K562 (cell line): ENCODE measurements around the gene NEDD8. TPM values are rescaled to one million over a fixed set of nuclear protein-coding genes. Genes with fewer than 3 reads are reported as not detected.

Experiments used
- BCL6 ChIP-seq: fragments of 250-450 bp; sonication (Bioruptor Pico); IDR thresholded peaks from 2 replicates; pipeline ENCODE4 v1.4.0; 2020
- BRCA1 ChIP-seq, 2 experiments: fragments of 450-650 bp in 1 of 2; sonication (generic) in 1 of 2; formaldehyde crosslinking in 1 of 2; IDR thresholded peaks; 2 replicates each; pipeline versions ENCODE4 v1.5.0 to v1.6.1; 2017 to 2020; ENCODE audit warnings: mild to moderate bottlenecking in 1 of 2, missing genetic modification reagents in 1 of 2
- CCNT2 ChIP-seq: IDR thresholded peaks from 2 replicates; pipeline ENCODE4 v1.6.1; 2011; ENCODE audit warnings: borderline replicate concordance, low read depth, mild to moderate bottlenecking, moderate library complexity, mixed read lengths, low read length; ENCODE audit not compliant: insufficient read length; ENCODE audit errors: extremely low read depth
- CEBPG ChIP-seq, 3 experiments: fragments of 200-800 bp in 1 of 3; sonication (Bioruptor generic) in 1 of 3; sonication (generic) in 1 of 3; formaldehyde crosslinking in 1 of 3; IDR thresholded peaks in 2 of 3; conservative IDR thresholded peaks in 1 of 3; 2 replicates each; pipeline versions ENCODE4 v1.6.1 to v1.8.0; 2016 to 2022; ENCODE audit warnings: missing compliant biosample characterization in 2 of 3, missing genetic modification characterization in 2 of 3, mild to moderate bottlenecking in 1 of 3, missing genetic modification reagents in 1 of 3
- ELF2 ChIP-seq: fragments of 250-450 bp; sonication (Bioruptor Pico); IDR thresholded peaks from 2 replicates; pipeline ENCODE4 v1.5.0; 2021; ENCODE audit warnings: mild to moderate bottlenecking
- HNRNPH1 ChIP-seq: fragments of 200-400 bp; formaldehyde crosslinking; optimal IDR thresholded peaks from 2 replicates; pipeline ENCODE3; 2017; ENCODE audit warnings: low read depth, mild to moderate bottlenecking, low read length, moderate library complexity
- KLF1 ChIP-seq: fragments of 450-650 bp; IDR thresholded peaks from 2 replicates; pipeline ENCODE4 v1.6.1; 2016; ENCODE audit warnings: missing genetic modification characterization, missing compliant biosample characterization
- L3MBTL2 ChIP-seq: fragments of 450-650 bp; IDR thresholded peaks from 2 replicates; pipeline ENCODE4 v1.6.1; 2016; ENCODE audit warnings: mild to moderate bottlenecking, moderate library complexity
- NRF1 ChIP-seq, 2 experiments: fragments of 450-650 bp; IDR thresholded peaks in 1 of 2; conservative IDR thresholded peaks in 1 of 2; 2 replicates each; pipeline ENCODE4 v1.6.1; 2014; ENCODE audit warnings: mild to moderate bottlenecking in 2 of 2
- PCBP2 ChIP-seq: fragments of 200-400 bp; formaldehyde crosslinking; IDR thresholded peaks from 2 replicates; pipeline ENCODE4 v1.6.1; 2018; ENCODE audit warnings: low read length, low read depth, mild to moderate bottlenecking, moderate library complexity; ENCODE audit not compliant: poor library complexity, severe bottlenecking
- RBBP5 ChIP-seq: fragments of 200-600 bp; sonication (generic); IDR thresholded peaks from 2 replicates; pipeline ENCODE4 v1.6.1; 2012; ENCODE audit warnings: borderline replicate concordance, mild to moderate bottlenecking, low read length, control low read depth, inconsistent platforms; ENCODE audit not compliant: insufficient read depth, poor library complexity, severe bottlenecking
- RNF2 ChIP-seq: sonication (generic); IDR thresholded peaks from 2 replicates; pipeline ENCODE4 v1.6.1; 2016
- TAF1 ChIP-seq: IDR thresholded peaks from 2 replicates; pipeline ENCODE4 v1.6.1; 2011; ENCODE audit warnings: mild to moderate bottlenecking, low read length, moderate library complexity; ENCODE audit not compliant: insufficient read depth, control insufficient read depth, severe bottlenecking; ENCODE audit errors: extremely low read depth
- TOE1 ChIP-seq, 2 experiments: fragments of 450-650 bp in 1 of 2; sonication (generic) in 1 of 2; formaldehyde crosslinking in 1 of 2; IDR thresholded peaks; 2 replicates each; pipeline versions ENCODE4 v1.7.1 to v1.8.0; 2016 to 2022; ENCODE audit warnings: borderline replicate concordance in 2 of 2, mild to moderate bottlenecking in 2 of 2, antibody characterized with exemption in 1 of 2, inconsistent platforms in 1 of 2, low read depth in 1 of 2, missing genetic modification reagents in 1 of 2, moderate library complexity in 1 of 2
- TSHZ1 ChIP-seq: fragments of 250-450 bp; sonication (Bioruptor Pico); IDR thresholded peaks from 2 replicates; pipeline ENCODE4 v1.4.0; 2020; ENCODE audit warnings: mild to moderate bottlenecking, moderate library complexity
- WHSC1 ChIP-seq: IDR thresholded peaks from one replicate; pipeline ENCODE4 v1.6.1; 2012; ENCODE audit warnings: low read length, control low read depth, inconsistent platforms
- YBX1 ChIP-seq: fragments of 450-650 bp; IDR thresholded peaks from 2 replicates; pipeline ENCODE4 v1.7.1; 2016; ENCODE audit warnings: mild to moderate bottlenecking
- ZNF507 ChIP-seq: conservative IDR thresholded peaks from 2 replicates; pipeline ENCODE4 v1.6.1; 2017; ENCODE audit warnings: missing genetic modification characterization, missing compliant biosample characterization
- ZNF639 ChIP-seq, 2 experiments: fragments of 200-800 bp in 1 of 2; sonication (Bioruptor generic) in 1 of 2; sonication (generic) in 1 of 2; formaldehyde crosslinking in 1 of 2; IDR thresholded peaks in 1 of 2; conservative IDR thresholded peaks in 1 of 2; 2 replicates each; pipeline versions ENCODE4 v1.5.0 to v1.6.1; 2016 to 2020; ENCODE audit warnings: missing compliant biosample characterization in 1 of 2, missing genetic modification characterization in 1 of 2, missing genetic modification reagents in 1 of 2
- ZNF830 ChIP-seq: fragments of 250-450 bp; sonication (Bioruptor Pico); IDR thresholded peaks from 2 replicates; pipeline ENCODE4 v1.5.0; 2021; ENCODE audit warnings: mild to moderate bottlenecking
- polyA plus RNA-seq, 8 experiments: library from polyadenylated mRNA; depleted of rRNA in 4 of 8; stranded (reverse) in 5 of 8; unstranded in 3 of 8; fragments of >200 nt; fragmentation: Nextera tagmentation in 2 of 8; fragmentation: Illumina TruSeq in 1 of 8; extraction: Ambion mirVana in 2 of 8; extraction: Trizol in 1 of 8; gene quantifications; 2 replicates each; pipeline versions ENCODE4 v1.2.1 to v1.2.3, GENCODE V29; 2011 to 2014; ENCODE audit warnings: inconsistent platforms in 1 of 8, missing spikeins in 1 of 8
- total RNA-seq, 7 experiments: library from RNA; depleted of rRNA in 6 of 7; stranded (reverse); fragments of >200 nt in 6 of 7; fragmentation: Illumina TruSeq in 2 of 7; extraction: Trizol in 2 of 7; gene quantifications; 2 replicates each; pipeline versions ENCODE4 v1.2.1 to v1.2.3, GENCODE V29; 2011 to 2021; ENCODE audit warnings: low replicate concordance in 1 of 7

Gene NEDD8
- total and polyA plus RNA-seq, 9 of the 15 experiments (the other 6 are each of a cell fraction or from before 2014, with no cell fraction given): 142 to 691 (median 260) TPM

GRCh38 chr14:24212924-24213865 is 19.0 kb downstream of the NEDD8 start, which contains the start of gene CHMP4A (continued):
- TF ChIP-seq ZNF639 (CRISPR knock-in tag; conservative IDR thresholded peaks at IDR 0.05 in 1 of 2, IDR thresholded peaks at IDR 0.05 in 1 of 2): 0 out of 4 replicates have a peak, but pooled peaks of 1 of the 2 experiments have one; percentile 42
- peak; percentile 97 for TF ChIP-seq ELF2 (CRISPR knock-in tag)
- peak; percentile 100 for TF ChIP-seq TOE1 (IDR thresholded peaks at IDR 0.05; ENCODE audit: borderline replicate concordance)
- TF ChIP-seq TOE1 (CRISPR knock-in tag; IDR thresholded peaks at IDR 0.05; ENCODE audit: borderline replicate concordance, low read depth): no peak
- TF ChIP-seq TSHZ1: no peak
- TF ChIP-seq CCNT2: peak; percentile 57
- TF ChIP-seq WHSC1: no peak
- no peak for TF ChIP-seq BRCA1 (IDR thresholded peaks at IDR 0.05)
- TF ChIP-seq BRCA1 (CRISPR knock-in tag; IDR thresholded peaks at IDR 0.05): 0 out of 2 replicates have a peak, but pooled peaks have one; percentile 68
- TF ChIP-seq PCBP2: no peak
- peak; percentile 63; the same call in 1 of the 2 replicates for TF ChIP-seq CEBPG (CRISPR knock-in tag; IDR thresholded peaks at IDR 0.05)
- peak in 1 of 2 experiments; percentile 27; a peak in 1 of 4 replicates for TF ChIP-seq CEBPG (tag; conservative IDR thresholded peaks at IDR 0.05 in 1 of 2, IDR thresholded peaks at IDR 0.05 in 1 of 2)
- TF ChIP-seq ZNF830: no peak
- no peak for TF ChIP-seq HNRNPH1
- peak; percentile 50 to 59; a peak in 3 of 4 replicates for TF ChIP-seq NRF1 (conservative IDR thresholded peaks at IDR 0.05 in 1 of 2, IDR thresholded peaks at IDR 0.05 in 1 of 2)
- TF ChIP-seq TAF1: peak; percentile 67
- TF ChIP-seq ZNF507 (tag): no peak
- TF ChIP-seq RNF2: no peak
- TF ChIP-seq BCL6 (CRISPR knock-in tag): no peak
- TF ChIP-seq L3MBTL2: peak; percentile 56
- peak; percentile 64 for TF ChIP-seq RBBP5
- TF ChIP-seq KLF1 (tag): no peak
- no peak for TF ChIP-seq YBX1
